Measurements from ENCODE around the gene ASB6.

DNA sequence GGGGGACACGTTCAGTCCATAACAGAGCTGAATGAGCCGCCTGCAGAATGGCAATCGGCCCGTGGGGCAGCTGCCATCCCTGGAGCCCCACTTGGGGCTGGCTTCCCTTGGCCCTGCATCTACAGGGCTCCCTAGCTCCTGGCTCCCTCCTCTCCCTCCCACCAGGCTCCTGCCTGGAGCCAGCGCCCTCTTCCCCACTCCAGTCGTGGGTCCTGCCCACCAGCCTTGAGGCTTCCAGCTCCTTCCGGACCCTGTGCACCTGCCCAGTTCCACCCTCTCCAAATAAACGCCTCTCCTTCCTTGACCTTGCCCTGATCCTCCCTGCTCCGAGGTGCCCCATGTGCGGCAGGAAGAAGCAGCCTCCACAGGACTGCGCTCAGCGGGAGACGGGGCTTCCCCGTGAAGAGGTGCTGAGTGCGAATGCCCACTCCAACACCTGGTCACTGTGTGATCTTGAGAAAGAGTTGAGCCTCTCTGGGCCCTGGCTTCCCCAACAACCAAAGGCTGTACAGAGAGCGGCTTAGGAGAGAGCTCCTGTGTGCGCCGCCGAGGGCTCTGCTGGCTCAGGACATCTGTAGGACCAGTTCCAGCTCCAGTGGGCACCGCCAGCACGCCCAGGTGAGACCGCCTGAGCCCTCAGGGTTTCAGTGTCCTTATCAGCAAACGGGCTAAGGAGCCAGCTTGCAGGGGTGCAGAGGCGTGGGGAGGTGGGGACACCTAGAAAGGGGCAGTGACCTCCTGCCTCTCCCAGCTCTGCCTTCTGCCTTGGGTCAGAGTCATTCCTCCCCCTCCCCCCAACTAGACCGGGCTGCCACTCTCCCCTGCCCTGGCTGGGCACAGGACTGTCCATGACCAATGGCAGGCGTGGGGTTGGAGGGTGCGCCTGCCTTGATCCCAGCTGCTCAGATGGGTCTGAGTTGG, 33.1 kb downstream of the ASB6 start:
- TF ChIP-seq, protein P1, sequence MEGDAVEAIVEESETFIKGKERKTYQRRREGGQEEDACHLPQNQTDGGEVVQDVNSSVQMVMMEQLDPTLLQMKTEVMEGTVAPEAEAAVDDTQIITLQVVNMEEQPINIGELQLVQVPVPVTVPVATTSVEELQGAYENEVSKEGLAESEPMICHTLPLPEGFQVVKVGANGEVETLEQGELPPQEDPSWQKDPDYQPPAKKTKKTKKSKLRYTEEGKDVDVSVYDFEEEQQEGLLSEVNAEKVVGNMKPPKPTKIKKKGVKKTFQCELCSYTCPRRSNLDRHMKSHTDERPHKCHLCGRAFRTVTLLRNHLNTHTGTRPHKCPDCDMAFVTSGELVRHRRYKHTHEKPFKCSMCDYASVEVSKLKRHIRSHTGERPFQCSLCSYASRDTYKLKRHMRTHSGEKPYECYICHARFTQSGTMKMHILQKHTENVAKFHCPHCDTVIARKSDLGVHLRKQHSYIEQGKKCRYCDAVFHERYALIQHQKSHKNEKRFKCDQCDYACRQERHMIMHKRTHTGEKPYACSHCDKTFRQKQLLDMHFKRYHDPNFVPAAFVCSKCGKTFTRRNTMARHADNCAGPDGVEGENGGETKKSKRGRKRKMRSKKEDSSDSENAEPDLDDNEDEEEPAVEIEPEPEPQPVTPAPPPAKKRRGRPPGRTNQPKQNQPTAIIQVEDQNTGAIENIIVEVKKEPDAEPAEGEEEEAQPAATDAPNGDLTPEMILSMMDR (IDR thresholded peaks at IDR 0.05) = no peak
- TF ChIP-seq POLR2A (IDR thresholded peaks at IDR 0.05) = no peak
- no peak for TF ChIP-seq POLR2AphosphoS5 (IDR thresholded peaks at IDR 0.05)

Measured in sigmoid colon (tissue), 4 donors.